Sigmoid colon (tissue), 4 donors: ENCODE data around the gene GAB2.
"Not testable (repeated sequence)": the region's sequence is repeated elsewhere in the genome, so short reads cannot be mapped to it uniquely, and the experiment has no call there.

Experiments
- EP300 ChIP-seq, 4 donors: sonication (generic); formaldehyde crosslinking; IDR thresholded peaks; one replicate each; pipeline ENCODE4 v1.6.1; 2017; ENCODE audit warnings: antibody characterized with exemption in 4 of 4
- TF ChIP-seq, protein P1 (sequence below), 4 experiments: fragments of 450-650 bp in 3 of 4; fragments of 200-600 bp in 1 of 4; IDR thresholded peaks; one replicate each; pipeline ENCODE4 v1.5.1; 2016 to 2019; ENCODE audit warnings: antibody characterized with exemption in 4 of 4, mild to moderate bottlenecking in 3 of 4, moderate library complexity in 2 of 4

- not testable (repeated sequence) for TF ChIP-seq EP300 (IDR thresholded peaks at IDR 0.05)
- TF ChIP-seq, protein P1, sequence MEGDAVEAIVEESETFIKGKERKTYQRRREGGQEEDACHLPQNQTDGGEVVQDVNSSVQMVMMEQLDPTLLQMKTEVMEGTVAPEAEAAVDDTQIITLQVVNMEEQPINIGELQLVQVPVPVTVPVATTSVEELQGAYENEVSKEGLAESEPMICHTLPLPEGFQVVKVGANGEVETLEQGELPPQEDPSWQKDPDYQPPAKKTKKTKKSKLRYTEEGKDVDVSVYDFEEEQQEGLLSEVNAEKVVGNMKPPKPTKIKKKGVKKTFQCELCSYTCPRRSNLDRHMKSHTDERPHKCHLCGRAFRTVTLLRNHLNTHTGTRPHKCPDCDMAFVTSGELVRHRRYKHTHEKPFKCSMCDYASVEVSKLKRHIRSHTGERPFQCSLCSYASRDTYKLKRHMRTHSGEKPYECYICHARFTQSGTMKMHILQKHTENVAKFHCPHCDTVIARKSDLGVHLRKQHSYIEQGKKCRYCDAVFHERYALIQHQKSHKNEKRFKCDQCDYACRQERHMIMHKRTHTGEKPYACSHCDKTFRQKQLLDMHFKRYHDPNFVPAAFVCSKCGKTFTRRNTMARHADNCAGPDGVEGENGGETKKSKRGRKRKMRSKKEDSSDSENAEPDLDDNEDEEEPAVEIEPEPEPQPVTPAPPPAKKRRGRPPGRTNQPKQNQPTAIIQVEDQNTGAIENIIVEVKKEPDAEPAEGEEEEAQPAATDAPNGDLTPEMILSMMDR (IDR thresholded peaks at IDR 0.05), result not testable (repeated sequence)
These were observed 194.9 kb downstream of the GAB2 start for GRCh38 chr11:78222726-78223125.
